GM18526 (cell line): Measurements from ENCODE around the gene RTN4.

Experiments used
- POLR2A ChIP-seq: IDR thresholded peaks from 3 replicates; pipeline ENCODE4 v1.6.1; 2011; ENCODE audit not compliant: insufficient read length; ENCODE audit errors: extremely low read depth

RTN4 gene

DNA sequence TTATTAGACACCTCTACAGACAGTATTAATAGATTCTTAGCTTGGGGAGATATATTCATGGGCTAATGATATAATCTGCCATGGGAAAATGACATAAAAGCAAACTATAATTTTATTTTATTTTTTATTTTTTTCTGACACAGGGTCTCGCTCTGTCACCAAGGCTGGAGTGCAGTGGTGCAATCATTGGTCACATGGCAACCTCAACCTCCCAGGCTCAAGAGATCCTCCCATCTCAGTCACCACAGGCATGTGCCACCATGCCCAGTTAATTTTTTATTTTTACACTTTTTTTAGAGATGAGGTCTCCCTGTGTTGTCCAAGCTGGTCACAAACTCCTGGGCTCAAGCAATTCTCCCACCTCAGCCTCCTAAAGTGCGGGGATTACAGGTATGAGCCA lies 39.3 kb downstream of the RTN4 start:
- TF ChIP-seq POLR2A: no peak

GRCh38 chr2:55010149-55010591 lies 40.1 kb downstream of the RTN4 start:
- no peak for TF ChIP-seq POLR2A

DNA sequence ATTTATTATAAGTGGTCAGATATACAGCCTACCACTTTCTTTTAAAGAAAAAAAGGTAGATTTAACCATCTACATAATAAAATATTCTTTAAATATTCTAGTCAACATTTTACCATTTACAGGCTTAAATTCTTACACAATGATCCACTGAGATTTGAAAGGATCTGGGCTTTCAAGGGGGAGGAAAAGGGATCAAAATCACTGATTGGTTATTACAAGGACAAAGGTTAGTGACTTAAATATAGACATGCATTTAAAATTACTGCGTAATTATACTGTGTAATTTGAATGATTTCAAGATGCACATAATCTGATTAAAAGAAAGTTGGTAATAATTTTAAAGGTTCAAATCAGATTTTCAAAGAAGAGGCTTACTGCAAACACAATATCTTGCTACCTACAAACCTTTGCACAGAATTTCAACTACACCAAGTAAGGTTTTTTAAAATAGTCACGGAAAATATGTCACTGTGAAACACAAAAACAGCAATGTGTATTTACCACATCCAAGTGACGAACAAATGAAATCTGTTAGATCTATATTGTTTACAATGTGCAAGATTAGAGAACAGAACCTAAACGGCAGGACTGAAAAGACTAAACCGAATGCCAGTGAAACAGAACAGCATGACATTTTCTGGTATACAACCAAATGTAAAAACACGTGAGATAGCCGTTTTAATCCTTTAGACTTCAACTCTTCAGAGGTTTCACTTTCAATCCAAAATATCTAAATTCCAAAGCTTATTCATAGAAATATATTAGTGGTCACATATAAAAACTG lies 40.8 kb downstream of the RTN4 start:
- TF ChIP-seq POLR2A: no peak

GRCh38 chr2:55006306-55006705 lies 43.9 kb downstream of the RTN4 start:
- no peak for TF ChIP-seq POLR2A

DNA sequence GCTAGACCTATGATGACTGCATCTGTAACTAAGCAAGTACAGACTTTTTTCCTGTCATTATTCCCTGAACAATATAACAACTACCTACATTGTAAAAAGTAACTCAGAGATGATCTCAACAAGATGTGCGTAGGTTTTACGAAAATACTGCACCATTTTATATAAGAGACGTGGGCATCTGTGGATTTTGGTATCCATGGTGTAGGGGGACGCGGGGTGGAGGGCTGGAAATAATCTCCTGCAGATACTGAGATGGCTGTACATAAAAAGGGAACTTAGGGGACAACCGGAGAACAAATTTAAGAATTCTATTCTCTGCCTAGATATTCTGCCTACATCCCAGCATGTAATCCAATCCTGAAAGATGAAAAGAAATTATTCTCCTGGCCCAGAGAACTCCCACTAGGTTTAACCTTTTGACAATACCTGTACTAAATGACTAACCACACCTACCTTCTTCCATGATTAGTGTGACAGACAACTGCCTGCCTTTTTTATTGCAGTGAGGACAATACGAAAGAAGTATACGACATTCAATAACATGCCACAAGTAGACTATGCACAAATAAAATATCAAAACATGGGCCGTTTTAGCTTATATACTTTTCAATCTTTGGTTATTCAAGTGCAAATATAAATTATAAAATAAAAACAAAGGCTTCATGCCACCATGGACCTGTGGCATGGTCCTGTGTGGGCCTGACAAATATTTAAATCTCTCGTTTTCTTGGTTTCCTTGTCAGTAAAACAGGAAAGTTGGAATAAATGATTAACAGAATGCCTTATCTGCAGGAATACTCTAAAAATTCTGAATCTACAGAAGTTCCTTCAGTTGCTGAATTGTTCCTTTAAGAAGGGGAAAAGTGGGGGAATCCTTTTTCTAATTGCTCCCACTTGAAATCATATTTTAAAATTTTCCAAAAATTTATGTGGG lies 46.3 kb downstream of the RTN4 start:
- no peak for TF ChIP-seq POLR2A

DNA sequence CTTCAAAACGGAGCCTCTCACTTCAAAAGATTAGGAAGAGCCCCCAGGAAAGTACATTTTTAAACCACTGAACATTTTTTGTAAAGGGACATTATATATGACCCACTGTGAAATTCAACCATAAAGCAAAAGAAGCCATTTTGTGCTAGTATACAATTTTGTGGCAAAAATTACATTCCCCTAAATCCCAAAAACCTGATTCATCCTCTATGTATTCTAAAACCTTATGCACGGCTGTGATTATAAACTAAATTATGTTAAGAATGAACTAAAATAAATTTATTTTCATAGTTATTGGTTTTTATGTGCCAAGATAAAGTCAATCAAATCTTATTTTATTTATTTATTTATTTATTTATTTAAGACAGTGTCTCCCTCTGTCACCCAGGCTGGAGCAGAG lies 48.5 kb downstream of the RTN4 start:
- no peak for TF ChIP-seq POLR2A

GRCh38 chr2:55000341-55000740 lies 49.9 kb downstream of the RTN4 start:
- TF ChIP-seq POLR2A: no peak

- TF ChIP-seq POLR2A: no peak
Measured at GRCh38 chr2:54999182-54999581, 51.1 kb downstream of the RTN4 start.

- TF ChIP-seq POLR2A: no peak
Measured at GRCh38 chr2:54997826-54998225, 52.4 kb downstream of the RTN4 start.

DNA sequence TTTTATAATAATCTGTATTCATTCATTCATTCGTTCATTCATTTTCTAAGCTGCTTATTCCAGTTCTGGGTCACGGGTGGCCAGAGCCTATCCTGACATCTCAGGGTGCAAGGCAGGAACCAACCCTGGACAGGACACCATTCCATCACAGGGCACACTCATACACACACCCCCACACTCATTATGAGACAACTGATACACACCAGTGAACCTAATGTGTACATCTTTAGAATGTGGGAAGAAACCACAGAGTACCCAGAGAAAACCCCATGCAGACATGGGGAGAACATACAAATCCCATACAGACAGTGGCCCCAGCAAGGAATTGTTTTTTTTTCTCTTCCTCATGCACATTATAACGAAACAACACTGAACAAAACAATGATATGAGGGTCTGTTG lies 54.7 kb downstream of the RTN4 start:
- no peak for TF ChIP-seq POLR2A

GRCh38 chr2:54988612-54989011 lies 61.6 kb downstream of the RTN4 start:
- no peak for TF ChIP-seq POLR2A

DNA sequence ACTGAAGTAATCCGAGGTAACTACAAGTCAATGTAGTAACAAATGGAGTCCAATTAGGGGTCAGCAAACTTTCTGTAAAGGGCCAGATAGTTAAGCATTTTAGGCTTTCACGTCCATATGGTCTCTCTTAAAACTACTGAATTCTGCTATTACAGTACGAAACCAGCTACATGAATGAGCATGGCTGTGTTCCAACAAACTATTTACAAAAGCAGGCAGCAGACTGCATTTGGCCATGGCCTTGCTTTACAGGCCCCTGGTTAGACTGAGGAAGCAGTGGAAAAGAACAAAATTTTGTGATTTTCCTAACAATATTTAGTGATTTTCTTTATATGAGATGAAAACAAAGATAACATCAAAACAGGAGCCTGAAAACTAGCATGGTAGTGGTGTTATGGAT lies 64.0 kb downstream of the RTN4 start:
- TF ChIP-seq POLR2A: no peak

DNA sequence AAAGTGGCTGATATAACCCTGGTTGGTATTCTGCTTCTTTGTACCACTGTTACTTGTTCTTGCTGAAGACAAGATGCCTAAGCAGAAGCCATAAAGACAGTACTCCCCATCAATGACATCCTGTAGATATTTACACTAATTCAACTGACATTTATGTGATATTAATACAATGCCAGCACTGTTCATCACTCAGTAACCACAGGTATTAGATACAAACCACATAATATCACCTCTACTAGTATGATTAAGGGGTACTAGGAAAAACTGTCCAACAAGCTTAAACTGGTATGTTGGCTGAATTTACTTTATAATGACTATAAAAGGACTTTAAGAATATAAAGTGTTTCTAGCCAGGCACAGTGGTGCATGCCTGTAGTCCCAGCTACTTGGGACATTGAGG lies 65.8 kb downstream of the RTN4 start:
- TF ChIP-seq POLR2A: no peak

DNA sequence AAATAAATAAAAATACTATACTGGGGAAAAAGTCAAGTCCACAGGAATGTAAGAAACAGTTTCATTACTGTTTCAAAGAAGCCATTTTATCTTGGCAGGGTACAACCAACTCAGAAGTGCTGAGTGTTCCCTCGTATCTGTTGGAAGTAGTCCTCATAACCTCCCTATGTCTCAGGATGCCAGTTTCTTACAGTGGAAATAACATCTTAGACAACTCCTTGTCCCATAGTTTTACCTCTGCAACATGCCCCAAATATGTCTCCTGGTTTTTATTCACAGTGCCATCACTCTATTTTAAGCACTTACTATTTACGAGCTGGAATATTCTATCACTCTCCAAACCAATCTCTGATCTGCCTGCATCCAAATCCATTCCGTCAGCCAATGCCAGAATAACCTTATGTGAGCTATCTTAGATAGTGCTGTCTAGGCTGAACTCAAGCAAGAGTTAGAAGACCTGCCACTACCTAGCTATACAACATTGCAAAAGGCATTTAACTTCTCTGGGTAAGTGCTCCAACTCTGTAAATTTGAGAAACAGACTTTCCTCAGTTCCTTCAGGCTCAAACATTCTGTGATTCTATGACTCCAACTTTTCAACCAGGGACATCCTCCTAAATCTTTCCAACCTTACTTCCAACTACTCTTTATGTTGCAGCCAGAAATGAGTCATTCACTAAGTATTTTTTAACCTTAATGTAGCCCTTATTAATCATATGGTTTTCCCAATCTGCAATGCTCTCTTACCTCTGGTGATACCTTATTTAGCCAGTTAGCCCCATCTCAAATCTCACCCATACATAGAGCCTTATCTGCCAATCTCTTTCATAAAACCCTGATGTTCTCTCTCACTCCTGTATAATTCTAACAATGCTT lies 66.7 kb downstream of the RTN4 start:
- TF ChIP-seq POLR2A: no peak

- TF ChIP-seq POLR2A: no peak
Measured at GRCh38 chr2:54981385-54981784, 68.9 kb downstream of the RTN4 start.
